PFSK-1 (cell line): ENCODE measurements around the gene CRTAC1.

Experiments used
- POLR2AphosphoS5 ChIP-seq: IDR thresholded peaks from 2 replicates; pipeline ENCODE4 v1.6.1; 2012; ENCODE audit warnings: low read depth, mild to moderate bottlenecking, control low read depth, low read length, moderate library complexity
- REST ChIP-seq, 2 experiments: IDR thresholded peaks; 2 replicates each; pipeline versions ENCODE4 v1.6.1 to v1.8.0; 2011 to 2012; ENCODE audit warnings: low read depth in 2 of 2, low read length in 2 of 2, control low read depth in 1 of 2, inconsistent platforms in 1 of 2, mild to moderate bottlenecking in 1 of 2, moderate library complexity in 1 of 2; ENCODE audit not compliant: insufficient read depth in 1 of 2
- SIN3A ChIP-seq: IDR thresholded peaks from 2 replicates; pipeline ENCODE4 v1.6.1; 2012; ENCODE audit warnings: mild to moderate bottlenecking, low read length, moderate library complexity, borderline replicate concordance; ENCODE audit not compliant: insufficient read depth
- TAF1 ChIP-seq: IDR thresholded peaks from 2 replicates; pipeline ENCODE4 v1.6.1; 2012; ENCODE audit warnings: low read length, control low read depth, borderline replicate concordance; ENCODE audit not compliant: insufficient read depth

- TF ChIP-seq REST (IDR thresholded peaks at IDR 0.05; ENCODE audit: insufficient read depth in 1 of 2, low read depth in 2 of 2, low read length in 2 of 2) (no peak), POLR2AphosphoS5 (no peak), TAF1 (no peak), SIN3A (no peak)
Measured at GRCh38 chr10:97828721-97829120, 201.7 kb downstream of the CRTAC1 start.
